Dermis blood vessel endothelial cell (primary cell): ENCODE results near the gene MTMR6. TPM values are rescaled to one million over a fixed set of nuclear protein-coding genes. Genes with fewer than 3 reads are reported as not detected.
A peak's percentile ranks its signal among the peaks of the same experiment; 100 is the strongest.

Source experiments
- DNase-seq: peaks from one replicate; pipeline ENCODE4 v3.0.0; 2010
- total RNA-seq: library from RNA; depleted of rRNA; stranded (reverse); fragments of >200 nt; gene quantifications from 2 replicates; pipeline ENCODE4 v1.2.3, GENCODE V29; 2014

Gene MTMR6
- total RNA-seq, 1 donor from 2014 or later, result 24.0 TPM

DNA sequence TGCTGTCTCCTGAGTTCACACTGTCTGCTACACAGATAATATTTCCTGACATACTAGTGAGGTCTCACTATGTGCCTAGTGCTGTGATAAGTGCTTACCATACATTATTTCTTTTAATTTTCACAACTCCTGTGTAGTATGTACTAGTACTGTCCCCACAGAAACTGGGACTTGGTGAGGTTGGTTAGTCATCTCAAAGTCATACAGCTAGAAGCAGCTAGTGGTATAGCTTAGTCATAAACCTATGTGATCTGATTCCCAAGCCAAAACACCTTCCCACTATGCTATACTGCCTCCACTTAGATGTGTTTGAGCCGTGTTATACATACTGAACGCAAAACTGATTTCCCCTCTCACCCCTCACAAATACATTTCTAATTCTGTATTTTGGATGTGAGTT lies 10.5 kb downstream of the MTMR6 start:
- DNase-seq, result no peak

DNA sequence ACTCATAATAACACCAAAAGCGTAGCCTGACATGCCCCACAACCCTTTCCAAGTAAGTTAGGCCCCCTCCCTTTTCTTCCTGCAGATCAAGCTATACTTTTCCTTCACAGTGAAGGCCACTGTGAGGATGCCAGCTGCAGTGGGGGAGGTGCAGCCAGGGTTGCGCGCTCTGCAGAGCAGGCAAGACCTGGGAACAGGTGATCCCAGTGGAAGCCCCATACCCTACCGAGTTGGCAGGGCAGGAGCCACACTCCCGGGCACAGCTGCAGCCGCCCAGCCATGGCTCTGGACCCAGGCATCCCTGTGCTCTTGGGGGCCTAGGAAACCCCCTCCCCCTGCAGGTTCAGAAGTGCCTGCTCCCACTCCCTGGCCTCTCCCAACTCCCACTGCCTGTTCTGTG lies 18.7 kb downstream of the MTMR6 start:
- no peak for DNase-seq

DNA sequence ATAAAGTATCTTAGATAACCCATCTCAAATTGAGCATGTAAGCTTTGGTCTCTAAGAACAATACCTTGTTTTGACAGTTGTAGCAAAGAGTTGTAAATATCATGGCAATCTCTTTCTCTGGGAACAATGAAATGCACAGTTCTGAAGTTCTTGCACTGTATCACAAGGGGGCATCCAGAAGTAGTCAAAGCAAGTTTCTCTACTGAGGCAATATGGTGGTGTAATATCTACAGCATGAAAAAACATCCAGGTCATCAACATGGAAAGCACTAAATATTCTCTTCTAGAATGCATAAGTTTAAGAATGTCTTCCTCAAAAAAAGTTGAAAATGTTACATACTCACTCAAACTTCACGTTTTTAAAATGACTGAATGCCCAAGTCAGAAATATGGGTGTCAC lies 19.6 kb downstream of the MTMR6 start:
- DNase-seq, result peak; percentile 17

GRCh38 chr13:25266706-25267105 lies 20.6 kb downstream of the MTMR6 start:
- no peak for DNase-seq

DNA sequence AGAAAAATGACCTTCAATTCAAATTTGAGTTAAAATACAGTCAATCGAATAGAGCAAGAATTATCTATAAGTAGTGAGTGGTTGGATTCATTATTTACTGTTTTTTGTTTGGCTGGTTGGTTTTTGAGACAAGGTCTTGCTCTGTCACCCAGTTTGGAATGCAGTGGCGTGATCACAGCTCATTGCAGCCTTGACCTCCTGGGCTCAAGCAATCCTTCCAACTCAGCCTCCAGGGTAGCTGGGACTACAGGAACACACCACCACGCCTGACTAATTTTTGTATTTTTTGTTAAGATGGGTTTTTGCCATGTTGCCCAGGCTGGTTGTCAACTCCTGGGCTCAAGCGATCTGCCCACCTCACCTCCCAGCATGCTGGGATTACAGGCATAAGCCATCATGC lies 25.0 kb downstream of the MTMR6 start:
- DNase-seq, result no peak

DNA sequence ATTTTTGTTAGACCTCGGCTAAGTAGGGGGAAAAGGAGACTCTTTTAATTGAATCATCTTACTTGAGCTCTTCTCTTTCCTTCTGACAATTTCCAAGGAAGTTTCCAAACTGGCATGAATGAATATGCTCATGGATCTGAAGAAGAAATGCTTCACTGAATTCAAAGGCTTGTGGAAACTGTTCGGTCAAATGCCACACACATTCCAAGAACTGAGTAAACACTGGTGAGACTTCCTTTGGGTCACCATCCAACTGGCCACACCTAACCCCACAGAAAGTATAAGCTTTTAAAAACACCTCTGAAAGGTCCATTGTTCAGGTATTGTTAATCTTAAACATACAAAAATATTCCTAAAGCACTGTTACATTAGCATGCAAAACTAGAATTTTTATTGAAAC lies 33.6 kb downstream of the MTMR6 start:
- no peak for DNase-seq

- no peak for DNase-seq
Observed at GRCh38 chr13:25252752-25253151, 34.5 kb downstream of the MTMR6 start.

GRCh38 chr13:25252225-25252624 lies 35.1 kb downstream of the MTMR6 start:
- no peak for DNase-seq

DNA sequence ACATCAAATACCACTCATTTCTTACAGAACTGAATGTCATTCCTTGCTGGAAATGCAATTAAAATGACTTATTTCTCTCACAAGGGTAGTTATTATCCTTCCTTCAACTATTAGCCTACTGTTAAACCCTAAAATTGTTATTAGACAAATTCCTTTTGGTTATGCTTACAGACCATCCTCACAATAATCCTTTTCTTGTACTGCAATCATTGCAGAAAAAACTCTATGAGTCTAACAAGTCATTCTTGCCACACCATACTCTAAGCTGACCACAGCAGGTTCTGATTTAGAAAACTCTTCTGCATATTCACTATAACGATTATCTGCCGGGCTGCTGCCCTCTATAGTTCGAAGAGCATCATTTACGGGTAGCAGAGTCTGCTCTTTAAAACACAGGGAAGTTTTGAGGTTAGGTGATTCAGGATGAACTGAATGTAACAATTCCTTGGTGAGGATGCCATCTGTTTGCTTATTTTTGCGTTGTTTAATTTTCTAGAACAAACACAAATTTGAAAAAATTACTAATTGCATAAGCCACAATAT lies 38.2 kb downstream of the MTMR6 start:
- peak; percentile 10 for DNase-seq

DNA sequence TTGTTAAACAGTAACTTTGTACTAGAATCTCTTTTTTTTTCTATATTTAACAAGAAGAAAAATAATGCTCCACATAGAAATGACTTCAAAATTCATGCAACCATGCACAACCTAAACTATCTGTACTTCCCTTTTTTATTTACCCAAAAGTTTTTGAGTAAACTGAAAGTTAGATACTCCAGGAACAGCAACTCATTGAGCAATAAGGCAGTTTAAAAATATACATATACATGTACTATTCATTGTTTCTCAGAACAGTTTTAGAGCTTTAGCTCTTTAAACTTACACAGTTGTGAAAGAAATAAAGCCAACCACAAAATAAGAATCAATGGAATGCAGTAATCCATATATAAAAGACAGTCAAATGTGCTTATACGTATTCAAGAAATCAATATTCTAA lies 39.2 kb downstream of the MTMR6 start:
- DNase-seq, result no peak

DNA sequence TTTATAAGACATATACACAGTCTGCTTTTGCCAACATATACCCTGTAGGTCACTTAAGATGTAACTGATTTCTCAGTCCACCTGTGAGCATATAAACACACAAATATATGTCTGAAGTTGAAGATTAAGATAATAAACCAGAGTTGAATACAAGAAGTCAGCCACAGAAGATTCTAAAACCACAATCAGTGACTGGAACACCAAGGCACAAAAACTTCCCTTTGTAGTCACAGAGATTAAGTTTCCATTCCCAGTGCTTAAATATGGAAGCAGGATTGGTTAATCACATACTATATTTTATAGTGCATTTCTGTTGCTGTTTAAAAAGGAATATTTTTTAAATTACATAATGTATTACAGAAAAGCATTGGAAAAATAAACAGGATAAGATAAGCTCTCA lies 39.9 kb downstream of the MTMR6 start:
- DNase-seq, result no peak

DNA sequence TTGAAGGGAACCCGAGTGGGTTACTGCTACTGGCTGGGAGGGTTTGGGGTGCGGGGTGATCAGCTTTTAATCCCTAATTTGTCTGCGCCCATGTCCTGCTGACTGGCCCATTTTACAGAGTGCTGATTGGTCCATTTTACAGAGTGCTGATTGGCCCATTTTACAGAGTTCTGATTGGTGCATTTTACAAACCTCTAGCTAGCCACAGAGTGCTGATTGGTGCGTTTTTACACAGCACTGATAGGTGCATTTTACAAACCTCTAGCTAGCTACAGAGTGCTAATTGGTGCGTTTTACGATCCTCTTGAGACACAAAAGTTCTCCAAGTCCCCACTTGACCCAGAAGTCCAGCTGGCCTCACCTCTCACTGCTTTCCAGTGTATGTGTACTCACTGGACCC lies 43.2 kb downstream of the MTMR6 start:
- no peak for DNase-seq

DNA sequence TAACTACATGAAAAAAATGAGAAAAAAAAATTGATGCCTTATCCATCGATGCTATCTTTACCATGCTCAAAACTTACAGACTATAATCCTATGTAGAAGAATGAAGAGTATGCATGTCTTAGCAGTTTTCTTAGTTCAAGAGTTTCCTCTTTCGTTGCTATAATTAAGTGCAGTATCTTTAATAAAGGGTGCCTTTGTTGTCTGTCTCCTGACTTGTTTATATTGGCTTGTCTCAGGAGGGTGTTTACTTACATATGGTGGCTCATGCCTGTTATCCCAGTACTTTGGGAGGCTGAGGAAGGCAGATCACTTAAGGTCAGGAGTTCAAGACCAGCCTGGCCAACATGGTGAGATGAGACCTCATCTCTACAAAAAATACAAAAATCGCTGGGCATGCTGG lies 44.3 kb downstream of the MTMR6 start:
- DNase-seq, result no peak

DNA sequence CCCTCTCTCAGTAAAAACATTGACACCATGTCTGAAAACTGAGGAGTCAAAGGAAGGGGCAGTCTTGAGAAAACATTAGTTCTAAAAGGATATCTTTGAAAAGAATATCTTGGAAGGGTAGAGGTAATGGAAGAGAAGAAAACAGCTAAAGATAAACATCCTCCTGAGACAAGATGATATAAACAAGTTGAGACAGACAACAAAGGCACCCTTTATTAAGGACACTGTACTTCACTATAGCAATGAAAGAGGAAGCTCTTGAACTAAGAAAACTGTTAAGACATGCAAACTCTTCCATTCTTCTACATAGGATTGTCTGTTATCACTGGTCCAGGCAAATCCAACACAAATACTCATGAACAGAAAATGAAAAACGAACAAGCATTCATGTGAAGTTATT lies 46.3 kb downstream of the MTMR6 start:
- DNase-seq, result no peak

DNA sequence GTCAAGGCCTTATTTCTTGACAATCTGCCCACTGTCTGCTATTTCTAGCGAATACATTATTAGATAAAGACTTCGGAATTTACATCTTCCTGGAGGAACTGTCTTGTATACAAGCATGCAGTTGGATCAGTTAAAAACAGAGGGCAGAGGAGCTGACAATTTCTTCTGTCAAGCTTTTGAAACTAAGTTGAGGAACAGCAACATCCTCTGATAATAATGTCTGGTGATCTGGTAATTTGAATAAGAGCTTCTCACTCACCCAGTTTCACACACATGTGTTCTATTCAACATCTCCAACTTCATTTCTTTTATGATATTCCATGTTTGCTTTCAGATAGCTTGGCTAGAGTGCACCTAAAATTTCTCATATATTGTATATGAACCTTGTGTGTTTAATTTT lies 50.2 kb downstream of the MTMR6 start:
- no peak for DNase-seq

DNA sequence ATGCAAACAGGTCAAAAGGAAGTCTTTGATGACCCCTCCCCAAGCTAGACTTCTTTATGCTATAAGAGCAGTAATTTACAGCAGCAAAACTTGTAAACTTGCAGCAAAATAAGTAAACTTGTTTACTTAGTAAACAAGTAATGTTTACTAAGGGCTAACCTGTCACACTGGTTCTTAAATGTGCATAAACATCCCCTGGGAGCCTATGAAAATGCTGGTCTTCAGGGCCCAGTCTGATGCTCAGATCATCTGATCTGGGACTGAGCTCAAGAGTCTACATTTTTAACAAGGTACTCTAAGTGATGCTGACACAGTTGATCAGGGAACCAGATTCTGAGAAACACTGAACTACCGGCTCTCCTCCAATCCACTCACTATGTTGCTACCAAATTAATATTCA lies 53.4 kb downstream of the MTMR6 start:
- no peak for DNase-seq

GRCh38 chr13:25232937-25233515 lies 54.3 kb downstream of the MTMR6 start:
- DNase-seq, result peak; percentile 53

- no peak for DNase-seq
Observed at GRCh38 chr13:25231517-25231916, 55.8 kb downstream of the MTMR6 start.

DNA sequence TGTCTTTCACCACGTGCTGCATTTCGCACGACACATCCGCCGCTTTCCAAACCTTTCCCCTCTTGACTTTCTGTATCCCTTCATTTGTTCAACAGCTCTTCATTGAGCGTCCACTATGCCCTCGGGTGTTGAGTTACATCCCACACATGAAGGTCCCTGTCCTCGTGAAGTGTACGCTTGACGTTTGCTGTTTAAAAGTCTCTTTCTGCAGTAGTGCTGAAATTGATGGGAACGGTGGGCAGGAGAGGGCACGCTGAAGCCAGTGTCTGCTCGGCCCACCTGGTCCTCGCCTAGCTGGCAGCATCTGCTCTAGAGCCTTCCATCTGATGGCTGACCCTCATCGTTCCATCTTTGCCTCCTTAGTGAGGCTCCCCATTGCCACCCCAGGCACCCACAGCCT lies 59.6 kb downstream of the MTMR6 start:
- DNase-seq, result no peak

- DNase-seq, result no peak
Observed at GRCh38 chr13:25225970-25226369, 61.3 kb downstream of the MTMR6 start.

- DNase-seq, result no peak
Observed at GRCh38 chr13:25224151-25224550, 63.1 kb downstream of the MTMR6 start.

GRCh38 chr13:25222740-25223139 lies 64.5 kb downstream of the MTMR6 start:
- no peak for DNase-seq

GRCh38 chr13:25218019-25218418 lies 69.3 kb downstream of the MTMR6 start:
- no peak for DNase-seq

DNA sequence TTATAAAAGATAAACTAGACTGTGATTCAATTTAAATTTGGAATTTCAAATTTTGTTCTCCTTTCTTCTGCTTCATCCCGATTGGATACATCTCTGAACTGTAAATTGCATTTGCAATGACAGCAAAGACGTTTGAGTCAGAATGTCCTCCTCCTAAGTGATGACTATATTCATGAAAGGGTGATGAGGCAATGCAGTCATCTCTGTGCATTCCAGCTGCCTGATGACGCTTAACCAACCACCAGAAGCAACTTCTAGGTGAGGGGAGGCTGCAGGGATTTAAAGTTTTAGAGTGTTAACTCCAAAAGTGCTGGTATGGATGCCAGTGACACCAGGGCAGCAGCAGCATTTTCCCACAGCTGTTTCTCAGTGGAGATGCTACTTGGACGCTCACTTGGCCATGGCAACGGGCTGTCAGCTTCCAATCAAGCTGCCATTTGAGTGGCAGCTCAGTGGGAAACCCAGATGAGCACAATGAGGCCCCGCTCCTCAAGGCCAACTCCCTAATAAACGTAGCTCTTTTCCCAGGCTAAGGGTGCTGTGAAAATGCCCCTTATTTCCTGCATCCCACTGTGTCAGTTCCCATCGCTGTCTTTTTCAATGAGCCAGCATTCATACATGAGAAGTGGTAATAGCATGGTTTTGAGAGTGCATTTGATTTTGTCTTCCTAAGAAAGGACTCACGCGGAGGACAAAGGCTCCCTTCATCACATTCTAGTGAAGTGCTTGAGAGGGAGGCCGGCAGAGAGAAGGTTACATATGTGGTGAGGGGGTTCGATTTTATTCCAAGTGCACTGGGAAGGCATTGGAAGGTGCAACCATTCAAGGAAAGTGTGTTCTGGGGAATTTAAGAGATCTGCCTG lies 70.0 kb downstream of the MTMR6 start:
- DNase-seq, result no peak

DNA sequence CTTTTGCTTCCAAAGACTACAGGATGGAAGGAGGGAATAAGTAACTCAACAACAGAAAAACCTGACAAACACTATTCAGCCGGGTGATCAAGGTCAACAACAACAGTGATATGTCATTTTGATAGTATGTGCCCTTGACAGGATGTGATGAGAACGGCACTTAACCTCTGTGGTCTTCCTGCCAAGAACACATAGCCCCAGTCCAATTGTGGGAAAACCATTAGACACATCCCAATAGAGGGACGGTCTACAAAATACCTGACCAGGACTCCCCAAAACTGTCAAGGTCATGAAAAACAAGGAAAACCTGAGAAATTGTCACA lies 72.1 kb downstream of the MTMR6 start:
- DNase-seq, result no peak
